ENCODE data around the gene ARHGAP24. TPM values are rescaled to one million over a fixed set of nuclear protein-coding genes. Genes with fewer than 3 reads are reported as not detected.

ARHGAP24 gene
- total and polyA plus RNA-seq, 9 donors: 6.6 to 16.7 (median 10.0) TPM

DNA sequence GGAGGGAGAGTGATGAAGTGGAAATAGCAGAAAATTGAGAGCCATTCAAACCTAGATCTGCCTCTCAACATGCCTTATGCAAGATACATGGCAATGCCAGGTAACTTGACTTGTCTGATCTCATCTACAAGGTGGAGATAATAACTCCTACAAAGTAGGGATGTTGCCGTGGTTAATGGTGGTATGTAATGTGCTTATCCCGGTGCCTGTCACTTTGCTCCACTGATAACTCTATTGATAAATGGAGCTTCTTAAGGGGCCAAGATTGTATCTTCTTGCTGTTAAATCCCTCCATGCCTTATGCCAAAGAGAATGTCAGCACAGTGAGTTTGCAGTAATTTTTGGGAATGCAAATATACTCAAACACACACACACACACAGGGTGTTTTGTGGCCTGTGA is 529.1 kb downstream of the ARHGAP24 start:
- 62 to 72% (median 70%) methylated on average over 2 of the region's 2 CpGs for WGBS, 3 donors
- Histone ChIP-seq H3K4me3 (no peak overlapping the region), H3K36me3 (no peaks in the 10 kb centered on the region), H3K4me1 (ENCODE audit: insufficient read depth) (no peaks in the 10 kb centered on the region), H3K9me3 (no peaks in the 10 kb centered on the region), H3K27ac (no peak overlapping the region), H3K27me3 (no peaks in the 10 kb centered on the region)
- TF ChIP-seq, protein P1, sequence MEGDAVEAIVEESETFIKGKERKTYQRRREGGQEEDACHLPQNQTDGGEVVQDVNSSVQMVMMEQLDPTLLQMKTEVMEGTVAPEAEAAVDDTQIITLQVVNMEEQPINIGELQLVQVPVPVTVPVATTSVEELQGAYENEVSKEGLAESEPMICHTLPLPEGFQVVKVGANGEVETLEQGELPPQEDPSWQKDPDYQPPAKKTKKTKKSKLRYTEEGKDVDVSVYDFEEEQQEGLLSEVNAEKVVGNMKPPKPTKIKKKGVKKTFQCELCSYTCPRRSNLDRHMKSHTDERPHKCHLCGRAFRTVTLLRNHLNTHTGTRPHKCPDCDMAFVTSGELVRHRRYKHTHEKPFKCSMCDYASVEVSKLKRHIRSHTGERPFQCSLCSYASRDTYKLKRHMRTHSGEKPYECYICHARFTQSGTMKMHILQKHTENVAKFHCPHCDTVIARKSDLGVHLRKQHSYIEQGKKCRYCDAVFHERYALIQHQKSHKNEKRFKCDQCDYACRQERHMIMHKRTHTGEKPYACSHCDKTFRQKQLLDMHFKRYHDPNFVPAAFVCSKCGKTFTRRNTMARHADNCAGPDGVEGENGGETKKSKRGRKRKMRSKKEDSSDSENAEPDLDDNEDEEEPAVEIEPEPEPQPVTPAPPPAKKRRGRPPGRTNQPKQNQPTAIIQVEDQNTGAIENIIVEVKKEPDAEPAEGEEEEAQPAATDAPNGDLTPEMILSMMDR (IDR thresholded peaks at IDR 0.05): no peak
- TF ChIP-seq EP300 (IDR thresholded peaks at IDR 0.05) (no peak), POLR2A (IDR thresholded peaks at IDR 0.05) (no peak)
- intact Hi-C loops (cut with DNase I): no loop called here
- DNase-seq: no peak

GRCh38 chr4:86006057-86006456 is 531.1 kb downstream of the ARHGAP24 start:
- no peak for DNase-seq
- H3K4me3 ChIP-seq: no peak overlapping the region
- H3K27ac ChIP-seq: no peak overlapping the region
- no peaks in the 10 kb centered on the region for H3K4me1 ChIP-seq (ENCODE audit: insufficient read depth)
- intact Hi-C loops (cut with DNase I): no loop called here
- TF ChIP-seq, protein P1 (IDR thresholded peaks at IDR 0.05): no peak
- no peak for TF ChIP-seq POLR2A (IDR thresholded peaks at IDR 0.05)
- no peak for TF ChIP-seq EP300 (IDR thresholded peaks at IDR 0.05)
- H3K36me3 ChIP-seq: no peaks in the 10 kb centered on the region
- H3K9me3 ChIP-seq: no peaks in the 10 kb centered on the region
- no peaks in the 10 kb centered on the region for H3K27me3 ChIP-seq

DNA sequence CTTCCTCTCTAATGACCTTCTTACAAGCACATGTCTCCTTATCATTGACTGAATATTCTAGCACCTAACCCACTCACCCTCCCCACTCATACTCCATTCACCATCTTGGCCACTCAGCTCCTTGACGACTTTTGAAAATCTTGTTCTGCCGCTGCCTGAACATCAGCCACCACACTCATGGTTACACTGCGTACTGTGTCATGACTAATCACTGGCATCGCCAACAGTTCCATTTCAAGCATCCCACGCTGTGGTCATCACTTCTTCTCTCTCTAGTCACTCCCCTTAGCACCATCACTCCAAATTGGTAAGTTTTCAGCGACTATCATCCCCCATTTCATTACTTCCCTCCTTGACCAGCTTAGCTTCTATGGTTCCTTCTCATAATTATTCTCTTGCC is 532.1 kb downstream of the ARHGAP24 start:
- WGBS, 3 donors: 94 to 98% (median 96%) methylated on average over 6 of the region's 6 CpGs
- H3K9me3 ChIP-seq: no peaks in the 10 kb centered on the region

GRCh38 chr4:86011117-86011516 is 536.2 kb downstream of the ARHGAP24 start:
- Histone ChIP-seq H3K27me3 (no peaks in the 10 kb centered on the region), H3K4me3 (no peak overlapping the region), H3K27ac (no peak overlapping the region), H3K4me1 (ENCODE audit: insufficient read depth) (no peaks in the 10 kb centered on the region), H3K36me3 (no peaks in the 10 kb centered on the region), H3K9me3 (no peaks in the 10 kb centered on the region)
- 45 to 67% (median 59%) methylated on average over 1 of the region's 1 CpG for WGBS, 3 donors
- TF ChIP-seq, protein P1 (IDR thresholded peaks at IDR 0.05): no peak
- TF ChIP-seq POLR2A (IDR thresholded peaks at IDR 0.05) (no peak), EP300 (IDR thresholded peaks at IDR 0.05) (no peak)
- no peak for DNase-seq
- intact Hi-C loops (cut with DNase I): no loop called here

More for the DNA sequence above, 532.1 kb downstream of the ARHGAP24 start:
- H3K27me3 ChIP-seq: no peaks in the 10 kb centered on the region
- no peak for TF ChIP-seq POLR2A (IDR thresholded peaks at IDR 0.05)
- TF ChIP-seq, protein P1 (IDR thresholded peaks at IDR 0.05): no peak
- no peak for TF ChIP-seq EP300 (IDR thresholded peaks at IDR 0.05)
- intact Hi-C loops (cut with DNase I): no loop called here
- no peak overlapping the region for H3K4me3 ChIP-seq
- no peak for DNase-seq
- H3K36me3 ChIP-seq: no peaks in the 10 kb centered on the region
- no peaks in the 10 kb centered on the region for H3K4me1 ChIP-seq (ENCODE audit: insufficient read depth)
- no peak overlapping the region for H3K27ac ChIP-seq

- Histone ChIP-seq H3K9me3 (no peaks in the 10 kb centered on the region), H3K27ac (no peak overlapping the region), H3K4me3 (no peak overlapping the region), H3K36me3 (no peaks in the 10 kb centered on the region), H3K27me3 (no peaks in the 10 kb centered on the region), H3K4me1 (ENCODE audit: insufficient read depth) (no peaks in the 10 kb centered on the region)
- DNase-seq: no peak
- intact Hi-C loops (cut with DNase I): no loop called here
- TF ChIP-seq POLR2A (IDR thresholded peaks at IDR 0.05): no peak
- WGBS, 3 donors: 39 to 49% (median 42%) methylated on average over 4 of the region's 4 CpGs
Measured at GRCh38 chr4:86013621-86014020, 538.7 kb downstream of the ARHGAP24 start.

All from ovary (tissue), 9 donors.